ENCODE measurements around the gene MRPL21.
A peak's percentile ranks its signal among the peaks of the same experiment; 100 is the strongest.
"Not testable (repeated sequence)": the region's sequence is repeated elsewhere in the genome, so short reads cannot be mapped to it uniquely, and the experiment has no call there.

The MRPL21 gene

DNA sequence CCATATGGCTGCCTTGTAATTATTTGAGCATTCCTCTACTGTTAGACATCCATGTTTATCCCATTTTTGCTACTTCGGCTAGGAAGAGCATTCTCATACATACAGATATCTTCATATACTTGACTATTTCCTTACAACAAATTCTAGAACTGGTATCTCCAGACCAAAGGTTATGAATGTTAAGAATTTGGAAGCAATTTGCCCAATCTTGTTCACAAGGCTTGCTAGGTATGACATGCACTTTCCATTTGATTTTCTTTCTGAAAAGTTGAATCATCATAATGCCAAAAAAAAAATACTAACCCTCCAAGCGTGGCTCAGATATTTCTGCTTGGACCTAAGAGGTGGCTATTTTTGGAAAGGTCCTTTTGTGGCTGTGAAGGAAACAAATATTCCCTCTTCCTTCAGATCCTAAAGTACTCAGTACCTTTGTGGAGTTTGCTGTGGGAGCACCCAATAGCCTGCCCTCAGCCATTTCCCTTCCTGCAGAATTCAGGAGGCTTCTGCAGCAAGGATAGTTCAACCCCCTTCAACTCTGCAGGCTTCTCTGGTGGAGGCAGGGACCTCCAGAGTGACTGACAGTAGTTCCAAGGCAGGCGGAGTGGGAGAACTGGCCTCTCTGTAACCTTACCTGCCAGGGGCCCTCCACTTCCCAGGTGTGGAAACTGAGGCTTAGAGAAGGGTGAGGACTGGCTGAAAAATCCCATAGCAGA is 39.9 kb downstream of the MRPL21 start:
- DNase-seq: no peak

- no peak for DNase-seq
Observed at GRCh38 chr11:68862421-68862820, 41.2 kb downstream of the MRPL21 start.

- no peak for DNase-seq
Observed at GRCh38 chr11:68859123-68859522, 44.5 kb downstream of the MRPL21 start.

GRCh38 chr11:68857037-68857586 is 46.5 kb downstream of the MRPL21 start:
- no peak for DNase-seq

DNA sequence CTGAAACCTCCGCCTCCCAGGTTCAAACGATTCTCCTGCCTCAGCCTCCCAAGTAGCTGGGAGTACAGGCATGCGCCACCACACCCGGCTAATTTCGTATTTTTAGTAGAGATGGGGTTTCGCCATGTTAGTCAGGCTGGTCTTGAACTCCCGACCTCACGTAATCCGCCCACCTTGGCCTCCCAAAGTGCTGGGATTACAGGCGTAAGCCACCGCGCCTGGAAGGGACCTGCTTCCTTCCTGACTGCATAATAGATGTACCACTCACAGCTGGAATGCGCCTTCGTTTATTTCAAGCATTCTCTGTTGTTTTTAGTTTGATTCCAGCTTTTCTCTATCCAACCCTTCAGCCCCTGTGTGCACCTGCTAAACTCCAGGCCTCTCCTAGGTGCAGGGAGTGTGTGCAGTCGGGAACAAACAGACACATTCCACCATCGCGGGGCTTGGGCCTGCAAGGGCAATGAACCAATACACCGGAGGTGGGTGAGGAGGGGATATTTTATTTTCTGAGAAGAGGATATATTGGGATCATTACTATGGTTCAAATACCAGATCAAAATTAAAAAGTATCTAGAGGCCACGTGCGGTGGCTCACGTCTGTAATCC is 47.1 kb downstream of the MRPL21 start:
- DNase-seq: not testable (repeated sequence)

DNA sequence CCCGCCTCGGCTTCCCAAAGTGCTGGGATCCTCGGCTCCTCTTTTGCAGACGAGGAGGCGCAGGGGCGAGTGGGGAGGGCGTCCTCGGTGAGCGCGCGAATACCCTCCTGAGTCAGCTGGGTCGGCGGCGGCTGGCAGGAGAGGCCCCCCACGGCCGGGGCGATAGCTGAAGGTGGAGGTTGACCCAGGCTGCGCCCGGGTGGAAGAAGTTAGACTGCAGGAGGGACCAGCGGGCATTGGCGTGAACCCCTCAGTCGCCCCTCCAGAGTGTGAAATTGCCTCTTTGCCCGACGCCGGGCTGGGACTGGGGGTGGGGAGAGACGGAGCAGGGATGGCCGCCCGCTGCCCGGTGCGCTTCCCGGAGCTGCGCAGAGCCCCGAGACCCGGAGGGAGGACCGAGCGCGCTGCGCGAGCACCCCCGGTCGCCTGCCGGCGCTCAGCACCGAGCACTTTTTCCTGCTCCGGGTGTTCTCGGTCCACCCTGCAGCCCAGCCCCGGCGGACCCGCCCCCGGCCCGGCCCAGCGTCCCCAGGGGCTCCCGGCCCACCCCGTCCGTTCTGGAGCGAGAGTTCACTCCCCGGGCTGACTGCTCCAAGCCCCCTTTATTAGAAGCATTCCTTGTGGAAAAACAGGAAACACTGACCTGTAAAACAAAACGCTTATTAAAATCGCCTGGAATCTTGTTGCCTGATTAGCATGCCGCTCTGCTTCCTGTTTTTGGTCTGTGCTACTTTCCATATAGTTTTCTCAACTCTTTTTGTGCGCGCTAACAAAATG is 48.2 kb downstream of the MRPL21 start:
- DNase-seq: no peak

- no peak for DNase-seq
Observed at GRCh38 chr11:68854273-68854958, 49.2 kb downstream of the MRPL21 start.

DNA sequence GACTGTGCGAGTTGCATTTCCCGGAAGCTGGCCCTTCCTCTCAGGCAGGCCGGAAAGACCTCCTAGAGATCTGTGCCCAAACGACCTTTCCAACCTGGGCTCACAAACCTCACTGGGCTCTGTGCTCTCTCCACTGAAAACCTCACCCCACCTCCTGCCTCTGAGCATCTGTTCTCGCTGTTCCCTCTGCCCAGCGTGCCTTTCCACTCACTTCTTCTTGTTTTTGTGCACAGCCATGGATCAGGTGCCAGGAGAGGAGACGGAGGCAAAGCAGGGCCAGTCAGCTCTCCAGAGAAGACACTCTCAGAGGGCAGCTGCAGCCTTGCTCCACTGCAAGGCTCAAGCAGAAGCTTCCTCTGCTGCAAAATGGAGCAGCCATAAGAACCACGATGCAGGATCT is 51.0 kb downstream of the MRPL21 start:
- no peak for DNase-seq

GRCh38 chr11:68848429-68848828 is 55.2 kb downstream of the MRPL21 start:
- DNase-seq: no peak

DNA sequence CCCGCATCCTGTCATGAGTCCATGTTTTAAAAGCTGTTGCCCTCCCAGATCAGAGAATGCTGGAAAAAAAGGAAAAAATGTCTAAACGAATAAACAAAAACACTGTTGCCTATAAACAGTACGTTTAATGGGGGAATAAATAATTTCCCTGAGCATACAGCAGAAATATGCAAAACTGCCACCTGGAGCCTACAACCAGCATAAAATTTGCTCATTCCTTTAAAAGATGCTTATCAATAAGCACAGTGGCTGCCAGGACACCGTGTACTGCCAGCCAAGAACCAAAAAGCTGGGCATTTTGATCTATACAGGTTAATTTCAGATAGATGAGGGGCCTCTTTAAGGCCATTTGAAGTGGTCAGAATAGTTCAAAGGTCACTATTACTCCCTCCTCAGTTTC is 56.2 kb downstream of the MRPL21 start:
- DNase-seq: no peak

DNA sequence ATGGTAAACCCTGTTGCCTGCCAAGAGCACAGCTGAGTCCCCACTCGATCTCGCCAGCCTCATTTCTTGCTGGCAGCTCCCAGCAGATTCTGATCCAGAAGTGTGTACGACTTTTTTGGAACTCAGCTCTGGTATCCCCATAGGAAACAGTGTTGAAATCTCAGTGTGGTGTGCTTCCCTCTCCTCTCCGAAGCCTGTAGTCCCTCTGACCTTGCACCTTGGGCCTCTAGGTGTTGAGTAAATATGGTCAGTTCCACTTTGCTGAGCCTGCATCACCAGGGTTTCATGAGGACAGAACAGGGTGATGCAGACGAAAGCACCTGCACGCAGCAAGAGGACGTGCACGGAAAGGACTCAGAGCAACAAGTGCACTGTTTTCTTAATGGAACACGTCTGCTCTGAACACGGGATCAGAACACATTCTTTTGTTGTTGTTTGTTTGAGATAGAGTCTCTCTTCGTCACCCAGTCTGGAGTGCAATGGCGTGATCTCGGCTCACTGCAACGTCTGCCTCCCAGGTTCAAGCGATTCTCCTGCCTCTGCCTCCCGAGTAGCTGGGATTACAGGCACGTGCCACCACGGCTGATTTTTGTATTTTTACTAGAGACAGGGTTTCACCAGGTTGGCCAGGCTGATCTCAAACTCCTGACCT is 58.2 kb downstream of the MRPL21 start:
- no peak for DNase-seq

DNA sequence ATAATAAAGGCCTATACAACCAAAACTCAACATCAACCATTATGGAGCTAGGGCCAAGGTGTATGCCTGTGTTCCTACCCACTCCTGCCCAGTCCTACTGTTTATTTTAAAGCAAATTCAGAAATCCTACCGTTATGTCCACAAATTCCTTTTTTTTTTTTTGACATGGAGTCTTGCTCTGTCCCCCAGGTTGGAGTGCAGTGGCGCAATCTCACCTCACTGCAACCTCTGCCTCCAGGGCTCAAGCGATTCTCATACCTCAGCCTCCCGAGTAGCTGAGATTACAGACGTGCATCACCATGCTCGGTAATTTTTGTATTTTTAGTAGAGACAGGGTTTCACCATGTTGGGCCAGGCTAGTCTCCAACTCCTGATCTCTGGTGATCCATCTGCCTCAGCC is 58.8 kb downstream of the MRPL21 start:
- no peak for DNase-seq

- DNase-seq: no peak
Observed at GRCh38 chr11:68844376-68844775, 59.3 kb downstream of the MRPL21 start.

DNA sequence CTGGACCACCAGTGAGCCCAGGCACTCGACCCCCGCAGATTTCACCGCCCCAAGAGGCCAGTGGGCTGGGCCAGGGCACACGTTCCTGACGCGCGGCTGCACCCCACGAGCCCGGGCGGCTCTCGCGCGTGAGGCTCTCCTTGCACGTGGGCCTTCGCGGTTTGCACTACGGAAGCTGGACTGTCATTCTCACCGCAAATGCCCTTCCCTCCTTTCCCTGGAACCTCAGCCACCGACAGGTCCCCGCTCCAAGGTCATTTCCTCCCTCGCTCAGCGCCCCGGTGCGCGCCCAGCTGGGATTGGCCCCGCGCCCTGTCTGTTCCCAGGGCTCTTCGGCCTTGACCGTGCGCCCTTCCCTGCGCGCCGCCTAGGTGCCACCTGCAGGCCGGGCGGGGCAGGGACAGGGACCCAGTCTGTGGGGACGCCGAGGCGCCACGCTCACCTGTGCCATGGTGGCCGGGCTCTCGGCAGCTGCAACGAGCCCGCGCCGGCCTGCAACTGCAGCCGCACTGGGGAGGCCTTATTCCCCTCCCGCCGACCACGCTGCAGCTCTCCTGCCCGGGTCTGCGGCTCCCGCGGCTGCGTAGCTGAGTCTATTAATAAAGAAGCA is 59.8 kb downstream of the MRPL21 start:
- peak; percentile 82 for DNase-seq

GRCh38 chr11:68843052-68843561 is 60.5 kb downstream of the MRPL21 start:
- peak; percentile 60 for DNase-seq

DNA sequence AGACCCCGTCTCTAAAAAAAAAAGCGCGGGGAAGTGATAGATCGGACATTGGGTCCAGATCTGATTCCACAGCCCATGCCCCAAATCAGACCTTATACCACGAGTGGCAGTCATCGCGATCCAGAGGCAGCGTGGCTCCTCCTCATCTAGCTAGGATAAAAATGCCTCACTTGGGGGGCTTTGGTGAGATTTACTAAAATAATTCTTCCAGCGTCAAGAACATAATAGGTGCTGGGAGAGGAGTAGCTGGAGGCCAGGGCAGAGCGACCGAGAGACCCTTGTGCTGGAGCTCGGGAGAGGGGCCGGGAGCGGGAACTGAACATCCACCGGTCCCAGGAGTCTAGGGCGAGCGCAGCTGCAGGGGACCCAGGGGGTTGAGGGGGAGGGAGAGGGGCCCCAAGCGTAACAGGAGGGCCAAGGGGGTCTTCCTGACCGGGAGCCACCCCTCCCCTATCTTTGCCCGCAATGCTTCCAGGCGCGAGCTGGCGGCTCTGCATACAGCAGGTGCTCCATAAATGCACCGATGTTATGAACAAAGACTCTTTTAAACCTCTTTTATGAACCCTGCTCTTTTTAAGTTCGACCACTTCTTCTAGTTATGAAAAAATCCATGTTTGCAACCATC is 61.1 kb downstream of the MRPL21 start:
- DNase-seq: no peak

GRCh38 chr11:68841718-68842426 is 61.8 kb downstream of the MRPL21 start, which contains the start of gene CPT1A:
TSS of gene CPT1A (minus strand) at chr11:68841916. CDS start at chr11:68815474, 26,442 bp downstream.
- peak; percentile 40 for DNase-seq
